ENCODE results near the gene KREMEN1. TPM values are rescaled to one million over a fixed set of nuclear protein-coding genes. Genes with fewer than 3 reads are reported as not detected.

The KREMEN1 gene
- polyA plus RNA-seq, 1 of the 3 experiments (the other 2 are of a cell fraction), result 10.0 TPM

DNA sequence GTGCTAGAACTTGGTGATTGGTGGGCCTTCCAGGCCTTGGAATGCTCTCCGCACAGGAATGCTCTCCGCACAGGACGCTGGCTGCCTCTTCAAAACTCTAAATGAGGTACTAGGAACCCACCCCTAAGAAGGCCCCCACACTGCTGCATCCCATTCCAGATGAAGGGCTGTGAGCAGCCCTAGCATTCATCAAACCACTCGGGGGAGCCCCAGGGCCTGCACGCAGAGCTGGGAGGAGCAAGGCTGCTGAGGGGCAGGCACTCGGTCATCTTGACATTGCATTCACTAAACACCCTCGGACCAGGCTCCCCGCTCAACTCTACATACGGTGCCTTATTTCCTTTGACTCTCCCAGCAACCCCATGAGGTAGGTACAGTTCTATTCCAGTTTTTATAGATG, 83.7 kb downstream of the KREMEN1 start:
- H3K4me1 ChIP-seq (ENCODE audit: control insufficient read depth in 1 of 2, insufficient read depth in 2 of 2, low read depth in 1 of 2, low read length in 1 of 2), result no peaks in the 10 kb centered on the region; a peak in 2 of 4 replicates
- H3K4me2 ChIP-seq, result no peak overlapping the region
- no peaks in the 10 kb centered on the region for H3F3A ChIP-seq (replicated peaks; ENCODE audit: insufficient read depth)
- H3K9ac ChIP-seq, result no peak overlapping the region
- H3K27me3 ChIP-seq (ENCODE audit: insufficient read depth), result no peaks in the 10 kb centered on the region
- H3K4me3 ChIP-seq (ENCODE audit: low read depth in 2 of 2, low read length in 1 of 2), result no peak overlapping the region
- H3K9me3 ChIP-seq, result no peaks in the 10 kb centered on the region
- CTCF ChIA-PET, result interaction anchor here (1.3 to 5.1 kb wide), 2 partner anchors 89 to 301 kb away, joined by 3 to 40 read pairs; no protein-coding TSS in a partner anchor
- no peaks in the 10 kb centered on the region for H4K20me1 ChIP-seq (ENCODE audit: insufficient read depth)
- no peak overlapping the region for H2AFZ ChIP-seq (ENCODE audit: low read depth)
- POLR2A ChIA-PET, result no interaction called here
- H3K27ac ChIP-seq (ENCODE audit: low read depth in 2 of 2, low read length in 1 of 2), result no peak overlapping the region
- no peak for TF ChIP-seq YY1 (IDR thresholded peaks at IDR 0.05; ENCODE audit: low read depth)
- TF ChIP-seq TEAD4 (IDR thresholded peaks at IDR 0.05; ENCODE audit: borderline replicate concordance, insufficient read depth), result no peak
- no peak for TF ChIP-seq FOXJ3 (CRISPR knock-in tag; IDR thresholded peaks at IDR 0.05)
- TF ChIP-seq GATA2 (CRISPR knock-in tag; IDR thresholded peaks at IDR 0.05), result no peak
- TF ChIP-seq CHD2 (IDR thresholded peaks at IDR 0.05; ENCODE audit: low read length, partially characterized antibody), result no peak
- TF ChIP-seq MEF2A (IDR thresholded peaks at IDR 0.05; ENCODE audit: borderline replicate concordance, low read depth), result no peak
- TF ChIP-seq NRF1 (IDR thresholded peaks at IDR 0.05; ENCODE audit: low read depth, low read length), result no peak
- TF ChIP-seq, protein P1, sequence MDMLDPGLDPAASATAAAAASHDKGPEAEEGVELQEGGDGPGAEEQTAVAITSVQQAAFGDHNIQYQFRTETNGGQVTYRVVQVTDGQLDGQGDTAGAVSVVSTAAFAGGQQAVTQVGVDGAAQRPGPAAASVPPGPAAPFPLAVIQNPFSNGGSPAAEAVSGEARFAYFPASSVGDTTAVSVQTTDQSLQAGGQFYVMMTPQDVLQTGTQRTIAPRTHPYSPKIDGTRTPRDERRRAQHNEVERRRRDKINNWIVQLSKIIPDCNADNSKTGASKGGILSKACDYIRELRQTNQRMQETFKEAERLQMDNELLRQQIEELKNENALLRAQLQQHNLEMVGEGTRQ (IDR thresholded peaks at IDR 0.05; ENCODE audit: borderline replicate concordance, low read depth, low read length), result no peak
- TF ChIP-seq USF1 (IDR thresholded peaks at IDR 0.05; ENCODE audit: borderline replicate concordance, low read depth), result no peak
- TF ChIP-seq, protein P2, sequence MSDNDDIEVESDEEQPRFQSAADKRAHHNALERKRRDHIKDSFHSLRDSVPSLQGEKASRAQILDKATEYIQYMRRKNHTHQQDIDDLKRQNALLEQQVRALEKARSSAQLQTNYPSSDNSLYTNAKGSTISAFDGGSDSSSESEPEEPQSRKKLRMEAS (IDR thresholded peaks at IDR 0.05; ENCODE audit: low read depth), result no peak
- no peak for TF ChIP-seq CTCF (IDR thresholded peaks at IDR 0.05)
- no peak for TF ChIP-seq MXI1 (IDR thresholded peaks at IDR 0.05; ENCODE audit: low read depth, low read length)
- TF ChIP-seq REST (IDR thresholded peaks at IDR 0.05; ENCODE audit: low read depth, low read length), result no peak
- H3K9me2 ChIP-seq, result no peaks in the 10 kb centered on the region
- 94% methylated on average over 4 of the region's 9 CpGs for WGBS (ENCODE audit: low lambda C conversion rate)
- no peaks in the 10 kb centered on the region for H3K79me2 ChIP-seq (ENCODE audit: insufficient read depth)
- no peaks in the 10 kb centered on the region for H3K36me3 ChIP-seq (replicated peaks in 1 of 2; ENCODE audit: control insufficient read depth in 1 of 2, insufficient read depth in 2 of 2, low read length in 1 of 2)
- no peak for DNase-seq
